GM12801 (cell line): ENCODE data around the gene ZNF212.

Experiments used
- CTCF ChIP-seq: IDR thresholded peaks from one replicate; pipeline ENCODE4 v1.5.1; 2011; ENCODE audit warnings: control low read depth; ENCODE audit not compliant: insufficient read length; ENCODE audit errors: extremely low read depth

ZNF212 gene

GRCh38 chr7:149232362-149232761 is 7.1 kb upstream of the ZNF212 start:
- TF ChIP-seq CTCF, result no peak

- TF ChIP-seq CTCF, result no peak
Measured at GRCh38 chr7:149237502-149237901, 1.9 kb upstream of the ZNF212 start.

- TF ChIP-seq CTCF, result no peak
Measured at GRCh38 chr7:149238051-149238450, 1.4 kb upstream of the ZNF212 start.

DNA sequence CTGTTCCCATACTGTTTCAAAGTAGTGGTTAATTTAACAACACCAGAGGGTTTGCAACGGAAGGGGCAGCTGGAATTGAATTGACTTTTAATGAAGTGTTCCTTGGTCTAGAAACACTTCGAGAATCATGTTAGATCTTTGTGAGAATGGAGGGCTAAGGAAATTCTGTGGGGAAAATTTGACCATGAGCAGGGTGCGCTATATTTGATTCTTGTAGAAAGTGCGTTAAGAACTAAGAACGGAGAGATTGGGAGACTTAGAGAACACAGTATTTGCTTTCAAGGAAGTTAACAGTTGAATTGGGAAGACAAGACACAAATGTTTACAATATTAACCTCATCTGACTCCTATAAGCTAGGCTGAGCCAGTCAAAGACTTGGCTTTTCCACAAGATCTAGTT is 1.2 kb downstream of the ZNF212 start:
- TF ChIP-seq CTCF, result no peak

DNA sequence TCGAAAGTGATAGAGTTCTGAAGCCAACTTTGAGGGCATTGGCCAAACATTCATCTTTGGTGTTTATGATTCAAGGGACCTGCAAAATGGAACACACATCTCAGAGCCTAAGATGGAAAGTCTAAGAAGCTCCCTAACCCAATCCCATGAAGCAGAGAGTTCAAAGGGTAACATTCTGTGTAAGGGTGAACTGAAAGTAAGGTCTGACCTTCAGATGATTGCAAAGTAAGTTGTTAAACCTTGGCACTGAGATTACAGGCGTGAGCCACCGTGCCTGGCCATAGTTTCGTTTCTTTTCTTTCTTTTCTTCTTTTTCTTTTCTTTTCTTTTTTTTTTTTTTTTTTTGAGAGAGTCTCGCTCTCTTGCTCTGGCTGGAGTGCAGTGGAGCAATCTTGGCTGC is 2.2 kb downstream of the ZNF212 start:
- TF ChIP-seq CTCF, result no peak

- no peak for TF ChIP-seq CTCF
Measured at GRCh38 chr7:149245244-149245643, 5.8 kb downstream of the ZNF212 start.

- no peak for TF ChIP-seq CTCF
Measured at GRCh38 chr7:149245744-149246143, 6.3 kb downstream of the ZNF212 start.

DNA sequence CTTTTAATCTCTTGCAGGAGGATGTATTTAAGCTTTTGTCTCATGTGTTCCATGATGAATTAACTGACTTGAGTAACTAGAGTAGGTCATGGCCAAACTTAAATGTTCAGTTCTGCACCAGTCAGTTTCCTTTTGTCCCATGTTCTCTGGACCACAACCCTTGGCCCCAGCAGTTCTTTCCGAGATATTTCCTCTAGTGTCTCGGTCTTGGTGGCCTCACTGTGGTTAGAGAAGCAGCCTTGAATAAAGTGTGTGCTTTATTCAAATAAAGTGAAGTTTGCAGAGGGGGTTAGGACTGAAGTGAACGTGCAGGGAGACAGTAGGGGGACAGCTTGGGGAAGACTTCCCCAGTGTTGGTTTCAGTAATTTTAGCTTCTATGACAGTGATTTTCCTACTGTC is 9.3 kb downstream of the ZNF212 start:
- no peak for TF ChIP-seq CTCF
